ENCODE data around the gene POLR3GL. TPM values are rescaled to one million over a fixed set of nuclear protein-coding genes. Genes with fewer than 3 reads are reported as not detected.
"Not testable (repeated sequence)": the region's sequence is repeated elsewhere in the genome, so short reads cannot be mapped to it uniquely, and the experiment has no call there.

The POLR3GL gene, protein sequence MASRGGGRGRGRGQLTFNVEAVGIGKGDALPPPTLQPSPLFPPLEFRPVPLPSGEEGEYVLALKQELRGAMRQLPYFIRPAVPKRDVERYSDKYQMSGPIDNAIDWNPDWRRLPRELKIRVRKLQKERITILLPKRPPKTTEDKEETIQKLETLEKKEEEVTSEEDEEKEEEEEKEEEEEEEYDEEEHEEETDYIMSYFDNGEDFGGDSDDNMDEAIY
- total RNA-seq (10 to 100 TPM; 12.2 to 40.2 TPM), polyA plus RNA-seq (ENCODE audit: insufficient read length in 2 of 2) (10 to 100 TPM; 39.4 to 42.3 TPM)
- long read RNA-seq, donor 1, transcript POLR3GL-202 (8 exons, 1,165 nt), result major isoform, 12 of 13 reads
- long read RNA-seq, donor 1, partial matches to known transcripts, result 0 of 13 reads
- long read RNA-seq, donor 1, other reads (novel, unspliced or antisense), result 0 of 13 reads
- long read RNA-seq, donor 2, partial matches to known transcripts, result 0 of 4 reads
- long read RNA-seq, donor 2, other reads (novel, unspliced or antisense), result 0 of 4 reads
- long read RNA-seq, donor 3, partial matches to known transcripts, result 9 of 13 reads
- long read RNA-seq, donor 3, other reads (novel, unspliced or antisense), result 0 of 13 reads
- long read RNA-seq, donor 4, transcript POLR3GL-202 (8 exons, 1,165 nt), result major isoform, 8 of 421 reads
- long read RNA-seq, donor 4, partial matches to known transcripts, result 412 of 421 reads
- long read RNA-seq, donor 4, other reads (novel, unspliced or antisense), result 0 of 421 reads

DNA sequence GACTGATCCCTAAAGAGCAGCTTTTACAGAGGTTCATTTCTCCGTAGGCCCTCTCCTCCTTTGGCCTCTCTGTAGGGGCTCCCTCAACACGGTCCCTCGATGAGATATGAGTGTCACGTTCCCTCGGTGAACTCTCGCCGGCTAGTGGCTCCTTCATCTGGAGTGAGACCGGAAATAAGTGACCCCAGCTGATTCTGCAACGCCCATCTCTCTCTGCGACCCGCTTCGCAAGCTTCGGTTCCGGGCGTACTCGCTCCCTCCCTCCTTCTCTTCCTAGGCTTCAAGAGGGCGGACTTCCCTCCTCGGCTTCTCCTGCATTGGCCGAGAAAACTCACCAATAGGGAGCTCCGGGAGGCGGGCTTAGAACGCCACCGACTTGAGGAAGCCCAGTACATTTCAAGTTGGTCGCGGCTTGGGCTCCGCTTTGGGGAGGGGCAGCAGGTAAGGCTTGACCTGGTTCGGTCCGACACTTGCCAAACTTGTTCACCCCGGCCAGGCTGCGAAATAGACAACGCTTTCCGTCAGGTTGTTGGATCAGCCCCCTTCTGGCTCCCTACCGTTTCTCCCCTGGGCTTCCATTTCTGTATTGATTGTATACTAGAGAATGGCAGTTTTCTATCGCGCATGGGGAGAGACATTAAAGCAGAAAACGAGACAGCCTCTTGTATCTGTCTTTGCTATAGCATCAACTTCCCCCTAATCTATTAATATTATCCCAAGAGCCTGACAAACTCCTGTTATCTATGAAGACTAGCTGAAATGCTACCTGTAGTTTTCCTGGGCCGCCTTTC is at the start of gene POLR3GL, which contains the start of gene ANKRD34A:
TSS of gene POLR3GL (plus strand) at position 363 of the 791 bp plus-strand sequence. CDS start 10,176 bp downstream, outside the sequence.
TSS of gene ANKRD34A (minus strand) at position 248 of the 791 bp plus-strand sequence. CDS start 2,816 bp downstream, outside the sequence.
- under 1% methylated on average over 26 of the region's 37 CpGs for WGBS (ENCODE audit: insufficient coverage)
- Histone ChIP-seq H3K4me3 (ENCODE audit: low read depth, low read length) (peak within 1 kb of the TSS; percentile 64), H3K4me1 (ENCODE audit: control insufficient read depth, insufficient read depth, low read length) (peaks cover 42% of the 10 kb centered on the region), H3K9me3 (ENCODE audit: control insufficient read depth, insufficient read depth, low read length) (peaks cover 5% of the 10 kb centered on the region), H3K27ac (ENCODE audit: low read depth, low read length) (peak within 1 kb of the TSS; percentile 96), H3K36me3 (ENCODE audit: control insufficient read depth, insufficient read depth, low read length) (no peaks in the 10 kb centered on the region), H3K27me3 (ENCODE audit: control insufficient read depth, insufficient read depth, low read length) (no peaks in the 10 kb centered on the region)
- peak; percentile 90 to 99 (median 94) for DNase-seq (ENCODE audit: low read depth in 4 of 6, low spot score in 6 of 6)

DNA sequence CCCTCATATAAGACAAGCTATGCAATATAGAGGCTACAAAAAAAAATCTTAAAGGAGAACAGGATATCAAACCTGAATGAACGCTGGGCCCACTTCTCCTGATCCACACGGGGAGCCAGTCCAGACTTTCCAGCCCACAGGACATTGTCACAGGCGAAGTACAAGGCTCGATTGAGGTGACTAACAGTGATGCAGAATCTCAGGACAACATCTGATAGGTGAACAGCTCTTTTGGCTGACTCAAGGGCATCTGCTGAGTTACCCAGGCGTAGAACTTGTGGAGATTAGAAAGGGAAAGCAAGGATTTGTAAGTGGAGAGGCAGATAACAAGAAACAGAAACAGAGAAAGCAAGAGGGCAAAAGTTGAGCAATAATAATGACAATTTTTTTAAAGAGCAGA is 47.7 kb upstream of the POLR3GL start:
- Histone ChIP-seq H3K4me3 (ENCODE audit: low read depth, low read length) (no peak overlapping the region), H3K9me3 (ENCODE audit: control insufficient read depth, insufficient read depth, low read length) (no peaks in the 10 kb centered on the region), H3K27me3 (ENCODE audit: control insufficient read depth, insufficient read depth, low read length) (no peaks in the 10 kb centered on the region), H3K36me3 (ENCODE audit: control insufficient read depth, insufficient read depth, low read length) (peaks cover 18% of the 10 kb centered on the region), H3K27ac (ENCODE audit: low read depth, low read length) (no peak overlapping the region), H3K4me1 (ENCODE audit: control insufficient read depth, insufficient read depth, low read length) (peaks cover 21% of the 10 kb centered on the region)
- no peak for DNase-seq (ENCODE audit: low read depth in 4 of 6, low spot score in 6 of 6)
- WGBS (ENCODE audit: insufficient coverage), result 84% methylated on average over 5 of the region's 5 CpGs

DNA sequence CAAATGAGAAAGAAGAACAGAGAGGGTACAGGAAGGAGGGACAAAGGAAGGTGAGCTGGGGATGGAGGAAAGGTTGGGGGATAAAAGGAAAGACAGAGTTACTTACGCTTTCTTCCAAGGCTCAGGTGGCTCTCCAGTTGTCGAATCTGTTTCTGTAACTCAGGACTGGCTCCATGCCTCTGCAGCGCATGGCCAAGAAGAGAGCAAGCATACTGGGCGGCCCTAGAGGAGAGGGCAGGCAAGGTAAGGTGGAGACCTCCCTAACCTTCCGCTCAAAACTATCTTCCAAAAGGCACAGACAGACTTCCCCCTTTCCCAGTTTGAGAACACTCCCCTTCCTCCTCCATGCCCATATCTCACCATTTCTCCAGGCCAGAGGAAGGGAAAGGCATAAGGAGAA is 46.9 kb upstream of the POLR3GL start:
- no peaks in the 10 kb centered on the region for H3K9me3 ChIP-seq (ENCODE audit: control insufficient read depth, insufficient read depth, low read length)
- H3K36me3 ChIP-seq (ENCODE audit: control insufficient read depth, insufficient read depth, low read length), result peaks cover 13% of the 10 kb centered on the region
- no peak overlapping the region for H3K27ac ChIP-seq (ENCODE audit: low read depth, low read length)
- H3K4me3 ChIP-seq (ENCODE audit: low read depth, low read length), result peak overlapping the region; percentile 96
- WGBS (ENCODE audit: insufficient coverage), result 88% methylated on average over 2 of the region's 5 CpGs
- no peak for DNase-seq (ENCODE audit: low read depth in 4 of 6, low spot score in 6 of 6)
- no peaks in the 10 kb centered on the region for H3K27me3 ChIP-seq (ENCODE audit: control insufficient read depth, insufficient read depth, low read length)
- peaks cover 21% of the 10 kb centered on the region for H3K4me1 ChIP-seq (ENCODE audit: control insufficient read depth, insufficient read depth, low read length)

DNA sequence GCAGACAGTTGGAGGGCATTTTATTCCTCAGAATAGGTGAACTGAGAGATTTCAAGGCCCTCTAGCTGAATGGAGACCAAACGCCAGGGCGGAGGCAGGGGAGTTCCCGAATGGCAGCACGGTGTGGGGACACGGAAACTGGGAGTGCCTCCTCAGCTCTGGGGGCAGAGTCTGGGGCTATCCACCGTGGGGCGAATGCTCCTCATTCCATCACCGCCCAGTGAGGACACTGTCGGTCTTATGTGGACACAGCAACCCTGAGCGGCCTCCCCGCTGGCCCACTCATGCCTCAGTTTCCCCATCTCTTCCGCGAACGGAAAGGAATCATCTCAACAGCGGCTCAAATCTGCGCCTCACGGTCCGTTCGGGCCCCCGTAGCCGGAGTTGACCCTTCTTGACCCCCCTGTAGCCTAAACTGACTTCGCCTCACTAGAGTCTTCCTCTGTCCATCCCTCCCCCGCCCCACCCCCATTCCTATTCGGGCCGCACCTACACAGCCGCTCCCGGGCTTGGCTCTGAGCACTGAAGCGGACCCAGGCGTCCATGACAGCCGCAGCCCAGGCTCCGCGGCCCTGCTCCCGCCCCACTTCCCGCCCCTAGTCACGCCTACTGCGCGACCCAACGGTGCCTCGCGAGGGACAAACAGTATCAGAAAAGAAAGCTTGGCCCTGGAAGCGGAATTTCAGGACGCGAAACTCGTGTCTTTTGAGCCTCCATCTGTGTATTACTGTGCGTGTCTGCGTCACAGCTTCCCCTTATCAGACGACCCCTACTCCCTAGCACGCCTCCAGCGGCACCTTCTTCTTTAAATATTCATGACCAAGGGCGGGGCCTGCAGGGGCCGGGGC is 46.1 kb upstream of the POLR3GL start, which contains the start of gene PEX11B:
TSS of gene PEX11B (minus strand) at position 574 of the 848 bp plus-strand sequence. CDS start at position 545, 29 bp downstream.
- H3K27me3 ChIP-seq (ENCODE audit: control insufficient read depth, insufficient read depth, low read length), result no peaks in the 10 kb centered on the region
- H3K36me3 ChIP-seq (ENCODE audit: control insufficient read depth, insufficient read depth, low read length), result peaks cover 11% of the 10 kb centered on the region
- H3K4me3 ChIP-seq (ENCODE audit: low read depth, low read length), result peak within 1 kb of the TSS; percentile 96
- peak; percentile 85 to 99 (median 92) for DNase-seq (ENCODE audit: low read depth in 4 of 6, low spot score in 6 of 6)
- peaks cover 21% of the 10 kb centered on the region for H3K4me1 ChIP-seq (ENCODE audit: control insufficient read depth, insufficient read depth, low read length)
- no peaks in the 10 kb centered on the region for H3K9me3 ChIP-seq (ENCODE audit: control insufficient read depth, insufficient read depth, low read length)
- WGBS (ENCODE audit: insufficient coverage), result under 1% methylated on average over 49 of the region's 51 CpGs
- peak within 1 kb of the TSS; percentile 94 for H3K27ac ChIP-seq (ENCODE audit: low read depth, low read length)

DNA sequence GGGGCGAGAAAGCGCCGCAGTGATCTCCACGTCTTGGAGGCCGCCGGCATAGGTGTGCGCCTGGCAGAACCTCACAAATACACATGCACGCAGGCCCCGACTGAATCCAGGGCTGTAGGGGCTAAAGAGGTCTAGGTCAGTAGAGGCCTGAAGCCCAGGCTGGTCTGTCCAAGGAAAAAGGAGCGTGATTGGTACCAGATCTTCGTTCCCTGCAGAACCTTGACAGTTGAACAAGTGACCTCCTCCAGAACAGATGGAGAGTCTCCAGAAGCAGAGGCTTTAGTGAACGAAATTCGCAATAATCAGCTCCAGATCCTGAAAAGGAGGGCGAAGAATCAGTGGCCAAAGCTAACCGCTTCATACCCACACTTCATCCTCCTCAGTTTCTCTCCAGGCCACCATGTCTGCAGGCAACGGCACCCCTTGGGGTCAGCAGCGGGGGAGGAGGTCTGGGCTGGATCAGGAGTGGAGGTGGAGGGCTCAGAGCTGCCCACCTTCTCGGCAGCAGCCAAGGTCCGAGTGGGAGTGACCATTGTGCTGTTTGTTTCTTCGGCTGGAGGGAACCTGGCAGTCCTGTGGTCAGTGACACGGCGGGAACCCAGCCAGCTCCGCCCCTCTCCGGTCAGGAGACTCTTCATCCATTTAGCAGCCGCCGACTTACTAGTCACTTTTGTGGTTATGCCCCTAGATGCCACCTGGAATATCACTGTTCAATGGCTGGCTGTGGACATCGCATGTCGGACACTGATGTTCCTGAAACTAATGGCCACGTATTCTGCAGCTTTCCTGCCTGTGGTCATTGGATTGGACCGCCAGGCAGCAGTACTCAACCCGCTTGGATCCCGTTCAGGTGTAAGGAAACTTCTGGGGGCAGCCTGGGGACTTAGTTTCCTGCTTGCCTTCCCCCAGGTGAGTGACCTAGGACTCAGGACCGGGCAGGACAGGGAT is 45.2 kb upstream of the POLR3GL start:
- Histone ChIP-seq H3K27me3 (ENCODE audit: control insufficient read depth, insufficient read depth, low read length) (no peaks in the 10 kb centered on the region), H3K4me1 (ENCODE audit: control insufficient read depth, insufficient read depth, low read length) (peaks cover 21% of the 10 kb centered on the region), H3K4me3 (ENCODE audit: low read depth, low read length) (peak overlapping the region; percentile 96), H3K36me3 (ENCODE audit: control insufficient read depth, insufficient read depth, low read length) (peaks cover 11% of the 10 kb centered on the region), H3K9me3 (ENCODE audit: control insufficient read depth, insufficient read depth, low read length) (no peaks in the 10 kb centered on the region), H3K27ac (ENCODE audit: low read depth, low read length) (peak overlapping the region; percentile 94)
- 2% methylated on average over 29 of the region's 33 CpGs for WGBS (ENCODE audit: insufficient coverage)
- DNase-seq (ENCODE audit: low read depth in 4 of 6, low spot score in 6 of 6), result peak in 3 of 6 donors; percentile 14 to 52 (median 50)

DNA sequence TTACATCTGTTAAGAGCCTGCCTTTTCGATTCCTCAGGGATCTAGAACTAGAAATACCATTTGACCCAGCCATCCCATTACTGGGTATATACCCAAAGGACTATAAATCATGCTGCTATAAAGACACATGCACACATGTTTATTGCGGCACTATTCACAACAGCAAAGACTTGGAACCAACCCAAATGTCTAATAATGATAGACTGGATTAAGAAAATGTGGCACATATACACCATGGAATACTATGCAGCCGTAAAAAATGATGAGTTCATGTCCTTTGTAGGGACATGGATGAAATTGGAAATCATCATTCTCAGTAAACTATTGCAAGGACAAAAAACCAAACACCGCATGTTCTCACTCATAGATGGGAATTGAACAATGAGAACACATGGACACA is 44.2 kb upstream of the POLR3GL start:
- H3K36me3 ChIP-seq (ENCODE audit: control insufficient read depth, insufficient read depth, low read length); DNase-seq (ENCODE audit: low read depth in 4 of 6, low spot score in 6 of 6); H3K9me3 ChIP-seq (ENCODE audit: control insufficient read depth, insufficient read depth, low read length); H3K4me3 ChIP-seq (ENCODE audit: low read depth, low read length); H3K27me3 ChIP-seq (ENCODE audit: control insufficient read depth, insufficient read depth, low read length); H3K27ac ChIP-seq (ENCODE audit: low read depth, low read length): not testable (repeated sequence)
- no CpG with 5 or more reads among the region's 4 CpGs for WGBS (ENCODE audit: insufficient coverage)
- peaks cover 21% of the 10 kb centered on the region for H3K4me1 ChIP-seq (ENCODE audit: control insufficient read depth, insufficient read depth, low read length)

DNA sequence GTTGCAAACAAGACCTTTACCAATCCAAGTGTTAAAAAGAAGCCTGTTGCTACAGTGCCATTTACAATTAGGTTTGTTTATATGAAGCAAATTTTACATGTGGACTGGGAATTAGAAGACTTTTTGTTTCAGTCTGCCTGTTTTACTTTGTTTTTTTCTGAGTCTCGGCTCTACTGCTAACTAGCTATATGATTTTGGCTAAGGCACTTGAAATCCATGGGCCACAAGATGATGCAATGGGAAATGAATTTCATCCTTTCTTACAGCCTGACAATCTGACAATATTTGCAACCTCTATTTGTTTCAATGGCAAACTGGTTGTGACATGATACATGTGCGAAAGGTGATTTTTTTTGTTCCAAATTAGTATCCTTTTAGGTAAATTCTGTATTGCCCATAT is 42.2 kb upstream of the POLR3GL start:
- Histone ChIP-seq H3K4me3 (ENCODE audit: low read depth, low read length) (no peak overlapping the region), H3K4me1 (ENCODE audit: control insufficient read depth, insufficient read depth, low read length) (peaks cover 21% of the 10 kb centered on the region), H3K27ac (ENCODE audit: low read depth, low read length) (no peak overlapping the region), H3K36me3 (ENCODE audit: control insufficient read depth, insufficient read depth, low read length) (no peaks in the 10 kb centered on the region), H3K27me3 (ENCODE audit: control insufficient read depth, insufficient read depth, low read length) (no peaks in the 10 kb centered on the region), H3K9me3 (ENCODE audit: control insufficient read depth, insufficient read depth, low read length) (no peaks in the 10 kb centered on the region)
- no CpG with 5 or more reads among the region's 2 CpGs for WGBS (ENCODE audit: insufficient coverage)
- DNase-seq (ENCODE audit: low read depth in 4 of 6, low spot score in 6 of 6), result no peak

DNA sequence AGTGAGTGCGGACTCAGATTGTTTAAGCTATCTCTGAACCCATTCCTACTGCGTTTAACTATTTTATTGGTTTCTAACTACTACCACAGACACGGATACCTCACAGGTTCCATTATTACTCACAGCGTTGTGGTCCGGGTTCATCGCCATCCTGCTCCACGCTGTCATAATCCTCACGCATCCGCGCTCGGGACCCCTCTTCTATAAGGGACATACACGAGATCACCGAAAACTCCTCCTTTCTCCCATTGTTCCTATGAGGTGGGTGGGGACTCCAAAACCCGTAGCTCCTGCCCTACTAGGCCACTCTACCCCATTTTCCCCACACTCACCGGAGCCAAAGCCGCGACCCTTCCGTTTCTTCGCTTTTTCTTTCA is 37.8 kb upstream of the POLR3GL start:
- Histone ChIP-seq H3K4me1 (ENCODE audit: control insufficient read depth, insufficient read depth, low read length) (peaks cover 10% of the 10 kb centered on the region), H3K4me3 (ENCODE audit: low read depth, low read length) (peak overlapping the region; percentile 80), H3K27ac (ENCODE audit: low read depth, low read length) (peak overlapping the region; percentile 98), H3K27me3 (ENCODE audit: control insufficient read depth, insufficient read depth, low read length) (no peaks in the 10 kb centered on the region), H3K36me3 (ENCODE audit: control insufficient read depth, insufficient read depth, low read length) (peaks cover 4% of the 10 kb centered on the region), H3K9me3 (ENCODE audit: control insufficient read depth, insufficient read depth, low read length) (no peaks in the 10 kb centered on the region)
- DNase-seq (ENCODE audit: low read depth in 4 of 6, low spot score in 6 of 6), result no peak
- 7% methylated on average over 8 of the region's 19 CpGs for WGBS (ENCODE audit: insufficient coverage)
